D341Med (cell line): Measurements from ENCODE around the gene ZFAND6.
A peak's percentile ranks its signal among the peaks of the same experiment; 100 is the strongest.

Experiments used
- DNase-seq: peaks from one replicate; pipeline ENCODE4 v3.0.0; 2012; ENCODE audit warnings: low spot score

ZFAND6 gene

DNA sequence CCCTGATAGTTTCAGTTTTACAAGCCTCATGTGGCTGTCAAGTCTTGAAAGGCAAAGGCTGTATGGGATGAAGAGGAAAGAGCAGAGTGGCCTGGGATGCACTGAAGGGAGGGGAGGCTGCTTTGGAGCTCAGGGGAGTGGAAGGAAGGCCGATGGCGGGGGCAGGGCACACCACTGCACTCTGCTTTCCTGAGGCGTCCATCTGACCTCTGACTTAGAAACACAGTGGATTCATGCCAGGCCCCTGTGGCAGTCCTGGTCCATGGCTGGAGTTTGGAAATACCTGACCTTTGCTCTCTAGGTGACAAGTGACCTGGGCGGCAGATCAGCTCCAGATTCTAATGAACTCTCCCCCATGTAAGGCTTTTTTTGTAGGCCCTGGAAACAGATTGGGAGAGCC is 112.3 kb downstream of the ZFAND6 start:
- no peak for DNase-seq

DNA sequence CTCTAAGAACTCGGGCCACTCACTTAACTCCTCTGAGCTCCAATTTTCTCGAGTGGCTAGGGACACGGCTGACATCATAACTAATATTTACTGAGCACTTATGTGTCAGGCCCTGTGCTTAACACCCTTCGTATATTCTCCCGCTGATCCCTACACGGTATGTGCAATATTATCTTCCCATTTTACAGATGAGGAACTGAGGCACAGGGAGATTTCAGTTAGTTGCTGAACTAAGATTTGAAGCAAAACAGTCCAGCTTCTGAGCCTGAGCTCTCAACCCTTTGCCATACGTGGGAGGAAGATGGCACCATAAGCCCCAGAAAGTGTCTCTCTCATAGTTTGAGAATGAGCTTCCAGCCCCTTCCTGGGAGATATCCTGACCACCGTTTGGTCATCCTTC is 112.9 kb downstream of the ZFAND6 start:
- no peak for DNase-seq

DNA sequence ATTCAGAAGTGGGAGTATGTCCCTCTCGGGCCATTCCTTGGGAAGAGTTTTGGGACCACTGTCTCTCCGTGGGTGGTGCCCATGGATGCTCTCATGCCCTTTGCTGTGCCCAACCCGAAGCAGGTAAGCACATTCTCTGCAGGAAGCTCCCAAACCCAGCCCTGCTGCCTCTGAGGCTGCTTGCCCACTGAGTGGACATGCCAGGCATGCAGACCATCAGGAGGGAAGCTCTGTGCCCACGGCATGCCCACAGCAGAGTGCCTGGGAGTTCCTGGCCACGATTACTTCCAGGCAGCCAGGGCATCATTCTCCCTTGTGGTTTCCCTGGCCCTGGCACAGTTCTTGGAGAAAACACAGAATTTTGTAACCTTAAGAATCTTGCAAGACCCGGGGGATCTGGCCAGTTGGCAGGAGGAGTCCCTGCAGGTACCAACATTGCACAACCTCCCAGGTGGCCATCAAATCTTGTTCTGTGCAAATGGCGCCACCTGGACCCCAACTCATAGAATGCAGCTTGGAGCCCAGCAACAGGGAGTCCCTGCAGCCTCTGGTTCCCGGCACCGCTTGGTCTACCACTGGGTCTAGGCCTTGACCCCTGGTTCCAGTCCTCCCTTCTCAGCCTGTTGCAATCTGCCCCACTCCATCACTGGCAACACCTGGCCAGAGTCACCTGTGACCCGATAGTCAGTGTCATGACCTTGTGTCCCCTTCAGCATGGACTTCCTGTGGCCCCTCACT is 113.7 kb downstream of the ZFAND6 start:
- peak; percentile 84 for DNase-seq

DNA sequence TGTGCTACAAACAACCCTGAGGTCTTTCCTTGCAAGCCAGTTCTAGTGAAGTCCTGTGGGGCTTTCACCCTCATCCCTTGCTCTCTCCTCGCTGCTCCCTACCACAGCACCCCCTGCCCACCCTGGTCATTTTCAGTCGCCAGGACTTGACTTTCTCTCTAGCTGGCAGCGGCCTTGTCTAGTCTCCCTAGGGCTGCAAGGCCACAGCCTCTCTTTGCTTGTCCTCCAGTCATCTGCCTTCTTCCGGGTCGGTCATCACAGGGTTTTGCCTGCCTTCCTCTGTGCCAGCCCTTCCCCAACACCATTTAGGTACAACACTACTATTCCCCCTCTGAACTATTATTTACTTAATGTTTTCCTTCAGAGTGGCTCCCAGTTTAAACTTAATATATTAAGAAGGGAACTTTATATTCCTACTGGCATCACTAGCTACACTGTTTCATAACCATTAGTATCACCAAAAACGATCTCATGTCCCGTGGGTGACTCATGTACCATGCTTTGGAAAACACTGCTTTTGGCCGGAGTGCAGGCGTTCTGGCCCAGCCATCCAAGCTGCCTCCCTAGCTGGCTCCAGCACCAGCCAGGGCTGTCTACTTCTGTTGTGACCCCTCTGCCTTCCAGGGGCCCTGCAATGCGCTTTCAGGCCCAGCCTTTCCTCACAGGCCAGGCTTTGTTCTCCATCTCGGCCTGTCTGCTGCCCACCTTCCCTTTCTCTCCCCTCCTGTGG is 114.7 kb downstream of the ZFAND6 start:
- no peak for DNase-seq

DNA sequence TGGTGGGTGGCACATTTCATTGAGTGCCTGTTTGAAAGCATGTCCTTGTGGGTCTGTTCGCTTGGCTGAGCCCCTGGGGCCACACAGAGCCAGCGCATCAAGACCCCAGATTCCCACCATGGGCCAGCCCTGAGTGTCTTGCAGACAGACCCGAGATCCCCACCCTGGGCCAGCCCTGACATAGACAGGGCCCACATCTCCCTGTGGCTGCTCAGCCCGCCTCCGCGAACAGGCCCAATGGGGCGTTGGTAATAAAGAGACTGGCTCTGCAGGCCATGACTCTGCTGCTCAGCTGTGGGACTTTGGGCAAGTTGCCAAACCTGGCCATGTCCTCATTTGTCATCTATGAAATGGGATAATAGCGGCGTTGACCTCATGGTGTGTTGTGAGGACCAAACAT is 116.0 kb downstream of the ZFAND6 start:
- no peak for DNase-seq

DNA sequence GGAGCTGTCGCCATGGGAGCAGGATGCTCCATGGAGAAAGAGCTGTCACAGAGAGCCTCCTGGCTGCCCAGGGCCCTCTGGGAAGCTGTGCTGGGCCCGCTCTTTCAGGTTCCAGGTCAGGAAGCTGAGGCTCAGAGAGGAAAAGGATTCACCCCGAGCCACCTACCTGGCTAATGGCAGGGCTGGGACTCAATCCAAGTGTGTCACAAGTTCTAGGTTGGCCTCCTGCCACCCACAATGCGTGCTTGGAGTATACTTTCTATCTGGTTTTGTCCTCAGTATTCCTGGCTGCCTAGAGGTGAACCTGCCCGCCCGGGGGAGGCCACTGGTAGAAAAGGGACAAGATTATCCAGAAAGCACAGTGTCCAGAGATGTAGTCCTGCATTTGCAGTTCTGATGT is 117.0 kb downstream of the ZFAND6 start:
- no peak for DNase-seq

DNA sequence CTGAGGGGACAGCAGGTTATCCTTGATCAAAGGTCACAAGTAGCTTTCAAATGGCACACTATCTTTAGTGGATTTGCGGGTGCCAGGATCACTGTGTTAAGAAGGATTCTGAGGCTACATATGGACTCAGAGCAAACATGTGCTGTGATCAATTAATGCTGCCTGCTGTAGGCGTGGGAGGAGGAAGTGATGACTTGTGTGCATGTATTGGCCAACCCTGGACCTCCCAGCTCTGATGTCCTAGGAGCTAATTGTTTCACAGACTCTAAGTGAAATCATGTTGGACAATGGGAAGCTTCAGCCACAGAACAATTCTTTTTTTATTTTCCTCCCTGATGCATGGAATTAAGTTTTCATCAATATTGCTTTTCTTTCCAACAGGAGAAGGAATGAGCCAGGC is 117.7 kb downstream of the ZFAND6 start:
- no peak for DNase-seq

DNA sequence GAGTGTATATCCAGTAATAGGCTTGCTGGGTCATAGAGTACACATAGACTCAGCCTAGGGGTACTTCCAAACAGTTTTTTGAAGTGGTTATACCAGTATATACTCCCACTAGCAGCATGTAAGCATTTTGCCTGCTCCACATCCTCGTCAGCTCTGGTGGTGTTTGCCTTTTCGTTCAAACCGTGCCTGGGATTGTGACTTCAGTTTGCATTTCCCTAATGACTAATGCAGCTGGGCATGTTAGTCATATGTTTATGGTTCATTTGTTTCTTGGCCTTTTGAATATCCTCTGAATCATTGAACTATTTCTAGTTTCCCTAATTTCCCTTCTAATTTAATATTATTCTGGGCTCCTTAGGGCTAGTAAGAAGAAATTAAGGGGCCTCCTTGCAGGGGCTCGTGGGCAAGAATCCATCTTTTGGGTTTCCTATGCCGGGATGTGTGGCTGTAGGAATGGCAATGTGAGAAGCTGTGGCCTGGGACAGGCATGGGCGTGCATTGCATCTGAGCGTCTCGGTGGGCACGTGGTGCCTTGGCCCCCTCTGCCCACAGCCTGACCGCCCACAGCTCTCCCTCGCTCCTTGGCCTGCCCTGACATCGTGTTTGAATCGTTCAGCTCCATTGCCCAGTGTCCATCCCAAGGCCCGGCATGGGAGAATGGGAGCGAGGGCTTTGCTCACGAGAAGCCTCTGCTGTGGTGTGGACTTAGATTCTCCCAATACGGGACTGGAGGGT is 119.7 kb downstream of the ZFAND6 start:
- DNase-seq: no peak

DNA sequence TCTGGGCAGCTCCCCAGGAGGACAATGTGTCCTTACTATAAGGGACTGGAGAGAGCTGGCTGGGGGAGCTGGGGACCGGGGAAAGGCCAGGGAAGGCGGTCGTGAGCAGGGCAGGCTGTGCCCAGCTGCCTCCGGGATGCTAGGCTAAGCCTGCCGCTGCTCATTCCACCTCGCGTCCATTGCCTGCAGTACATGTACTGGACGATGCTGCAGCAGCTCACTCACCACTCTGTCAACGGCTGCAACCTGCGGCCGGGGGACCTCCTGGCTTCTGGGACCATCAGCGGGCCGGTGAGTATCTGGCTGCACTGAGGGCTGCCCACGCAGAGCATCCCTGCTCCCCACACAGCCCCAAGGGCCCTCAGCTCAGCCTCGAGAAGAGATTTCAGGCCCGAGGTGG is 120.5 kb downstream of the ZFAND6 start:
- DNase-seq: no peak

DNA sequence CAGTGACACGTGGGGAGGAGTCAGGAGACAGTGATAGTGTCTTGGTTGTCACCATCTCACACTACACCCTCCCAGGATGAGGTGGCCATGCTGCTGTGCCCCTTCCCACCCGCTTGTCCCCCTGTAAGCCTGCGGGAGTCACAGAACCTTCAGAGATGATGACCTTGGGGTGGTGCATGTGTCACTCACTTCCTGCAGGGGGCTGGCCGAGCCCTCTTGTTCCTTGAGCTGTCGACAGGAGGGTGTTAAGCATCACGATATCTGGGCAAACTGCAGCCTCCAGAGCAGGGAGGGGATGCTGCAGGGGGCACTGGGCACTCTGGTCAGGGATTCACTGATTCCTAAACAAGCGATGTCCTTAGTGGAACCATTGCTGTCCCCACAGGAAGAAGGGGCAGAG is 121.0 kb downstream of the ZFAND6 start:
- DNase-seq: no peak

DNA sequence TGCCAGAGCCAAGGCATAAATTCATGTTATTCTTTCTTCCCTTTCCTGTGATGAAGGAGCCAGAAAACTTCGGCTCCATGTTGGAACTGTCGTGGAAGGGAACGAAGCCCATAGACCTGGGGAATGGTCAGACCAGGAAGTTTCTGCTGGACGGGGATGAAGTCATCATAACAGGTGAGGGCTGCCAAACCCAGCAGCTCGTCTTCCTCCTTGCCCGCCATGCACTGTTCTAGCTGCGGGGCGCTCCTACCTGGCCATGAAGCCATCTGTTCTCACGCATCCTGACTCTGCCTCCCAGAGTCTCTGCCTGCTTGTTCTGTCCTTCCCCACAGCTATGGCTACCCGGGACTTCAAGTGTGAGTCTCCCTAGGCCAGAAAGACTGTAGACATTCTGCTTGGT is 121.5 kb downstream of the ZFAND6 start:
- DNase-seq: no peak

DNA sequence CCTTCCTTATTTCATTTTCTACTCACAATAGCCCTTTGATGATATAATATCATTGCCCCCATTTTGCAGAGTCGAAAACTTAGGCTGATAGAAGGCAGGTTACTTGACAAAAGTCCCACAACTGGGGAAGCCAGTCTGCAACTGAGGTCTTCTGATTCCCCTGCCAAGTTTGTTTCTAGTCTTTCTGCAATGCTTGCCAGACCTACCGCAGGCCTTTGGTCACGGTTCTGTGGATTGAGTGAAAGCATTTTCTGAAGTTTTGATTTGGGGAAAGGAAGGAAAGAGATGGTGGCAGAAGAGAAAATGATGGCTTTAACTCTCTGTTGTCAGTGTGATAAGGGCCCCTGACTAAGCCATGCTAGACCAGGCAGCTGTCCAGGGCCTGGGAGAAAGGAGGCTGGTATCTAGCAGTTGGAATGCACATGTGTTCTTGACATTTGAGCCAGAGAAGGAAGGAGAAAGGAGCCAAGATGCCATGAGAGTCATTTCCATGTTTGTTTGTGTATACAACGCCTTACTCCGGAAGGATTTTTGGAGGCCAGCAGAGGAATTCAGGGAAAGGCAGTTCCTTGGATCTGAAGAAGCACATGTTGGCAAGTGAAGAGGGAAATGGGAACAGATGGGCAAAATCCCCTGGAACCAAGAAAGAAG is 123.3 kb downstream of the ZFAND6 start:
- no peak for DNase-seq

DNA sequence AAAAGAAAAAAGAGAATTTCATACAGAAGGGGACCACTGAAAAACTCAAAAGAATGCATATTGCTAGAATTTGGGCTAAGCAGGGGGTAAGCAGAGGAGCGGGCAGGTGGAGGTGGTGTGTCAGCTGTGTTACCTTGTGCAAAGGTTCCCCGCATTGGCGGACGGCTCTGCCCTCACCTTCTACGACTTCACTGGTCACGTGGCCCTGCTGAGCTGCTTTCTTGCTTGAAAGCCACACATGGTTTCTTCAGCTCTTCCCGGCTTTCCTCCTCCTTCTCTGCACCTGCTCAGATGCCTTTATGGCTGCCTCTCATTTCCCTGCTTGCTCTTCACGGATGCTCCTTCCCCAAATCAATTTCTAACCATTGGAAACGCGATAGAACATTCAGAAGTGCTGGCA is 123.8 kb downstream of the ZFAND6 start:
- no peak for DNase-seq

DNA sequence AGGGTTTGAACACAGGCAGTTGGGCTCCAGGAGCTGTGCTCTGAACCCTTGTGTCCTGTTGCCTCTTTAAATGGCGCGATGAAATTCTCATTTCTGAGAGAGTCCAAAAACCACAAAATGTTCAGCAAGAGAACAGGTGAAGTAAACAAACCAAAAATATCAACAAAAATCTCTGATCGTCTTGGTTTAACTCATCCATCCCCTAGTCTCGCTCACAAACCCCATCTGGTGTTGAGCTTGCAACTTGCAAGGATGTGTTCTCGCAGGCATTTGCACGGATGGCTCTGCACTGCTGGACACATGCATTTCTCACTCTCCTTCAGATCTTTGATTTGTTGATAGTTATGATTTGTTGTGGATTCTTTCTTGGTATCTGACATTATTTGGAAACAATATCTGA is 124.4 kb downstream of the ZFAND6 start:
- DNase-seq: no peak

DNA sequence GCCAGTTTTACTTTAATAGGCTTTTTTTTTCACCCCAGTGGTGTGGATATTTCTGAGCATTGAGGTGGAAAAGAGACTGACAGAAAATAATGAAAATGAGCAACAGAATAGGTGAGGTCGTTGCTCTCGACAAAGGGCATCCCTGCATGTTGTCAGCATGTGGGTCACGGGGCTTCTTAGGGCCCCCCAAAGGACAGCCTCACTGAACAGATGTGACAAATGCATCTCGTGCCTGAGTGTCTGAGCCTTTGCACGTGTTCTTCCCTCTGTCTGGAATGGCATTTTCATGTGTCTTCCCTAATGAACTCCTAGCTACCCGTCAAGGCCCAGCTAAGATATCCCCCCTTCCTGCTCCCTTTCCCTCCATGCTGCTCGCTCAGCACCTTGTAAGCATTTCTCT is 125.1 kb downstream of the ZFAND6 start:
- DNase-seq: no peak

DNA sequence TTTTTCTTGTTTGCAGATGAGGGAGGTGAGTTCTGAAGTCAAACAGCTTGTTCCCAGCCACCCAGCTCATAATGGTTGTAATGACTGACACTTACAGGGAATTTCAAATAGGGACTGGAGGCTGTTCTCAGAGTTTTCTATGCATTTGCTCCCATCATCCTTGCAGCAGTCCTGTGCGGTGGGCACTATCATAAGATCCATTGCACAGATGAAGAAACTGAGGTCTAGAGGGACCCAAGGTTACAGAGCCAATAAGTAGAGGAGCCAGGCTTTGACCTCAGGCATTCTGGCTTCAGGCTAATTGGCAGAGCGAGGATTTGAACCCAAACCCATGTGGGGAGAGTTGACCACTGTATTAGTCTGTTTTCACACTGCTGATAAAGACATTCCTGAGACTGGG is 125.7 kb downstream of the ZFAND6 start:
- DNase-seq: no peak

DNA sequence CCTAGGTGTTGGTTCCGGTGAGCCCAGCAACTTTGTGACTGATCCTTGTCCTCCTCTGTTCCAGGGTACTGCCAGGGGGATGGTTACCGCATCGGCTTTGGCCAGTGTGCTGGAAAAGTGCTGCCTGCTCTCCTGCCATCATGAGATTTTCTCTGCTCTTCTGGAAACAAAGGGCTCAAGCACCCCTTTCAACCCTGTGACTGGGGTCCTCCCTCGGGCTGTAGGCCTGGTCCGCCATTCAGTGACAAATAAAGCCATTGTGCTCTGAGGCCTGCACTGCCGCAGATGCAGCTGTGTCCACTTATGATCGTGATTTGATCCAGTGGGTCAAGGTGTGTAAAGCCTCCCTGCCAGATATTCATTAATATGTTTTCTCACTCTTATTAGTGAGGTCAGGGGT is 126.6 kb downstream of the ZFAND6 start:
- DNase-seq: no peak

DNA sequence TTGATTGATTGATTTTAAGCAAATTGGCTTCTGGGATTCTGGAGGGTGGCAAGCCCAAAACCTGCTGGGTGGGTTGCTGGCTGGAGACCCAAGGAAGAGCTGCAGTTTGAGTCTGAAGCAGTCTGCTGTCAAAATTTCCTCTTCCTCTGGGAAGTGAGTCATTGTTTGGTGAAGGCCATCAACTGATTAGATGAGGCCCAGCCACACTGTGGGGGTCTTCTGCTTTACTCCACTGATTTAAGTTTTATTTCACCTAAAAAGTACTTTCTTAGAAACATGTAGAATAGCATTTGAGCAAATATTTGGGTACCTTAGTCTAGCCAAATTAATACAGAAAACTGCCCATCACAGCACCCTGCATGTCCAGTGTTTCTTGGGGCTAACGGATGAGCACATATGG is 127.1 kb downstream of the ZFAND6 start:
- no peak for DNase-seq
